NCI-H2227 treated with DMSO at 0.1 percent for 48 hours (cell line): ENCODE results near the gene BCKDHB.
"Not testable (repeated sequence)": the region's sequence is repeated elsewhere in the genome, so short reads cannot be mapped to it uniquely, and the experiment has no call there.

Source experiments
- DNase-seq: peaks from one replicate; lab custom pipeline; 2025; lab: John Stamatoyannopoulos, UW

The BCKDHB gene

GRCh38 chr6:80209430-80209829, 103.0 kb downstream of the BCKDHB start:
- DNase-seq, result no peak

GRCh38 chr6:80210618-80211017, 104.1 kb downstream of the BCKDHB start:
- DNase-seq, result no peak

GRCh38 chr6:80211286-80211685, 104.8 kb downstream of the BCKDHB start:
- DNase-seq, result no peak

- not testable (repeated sequence) for DNase-seq
Measured at GRCh38 chr6:80211890-80212289, 105.4 kb downstream of the BCKDHB start.

GRCh38 chr6:80214436-80215022, 108.1 kb downstream of the BCKDHB start:
- peak; percentile 22 for DNase-seq

GRCh38 chr6:80215063-80215462, 108.6 kb downstream of the BCKDHB start:
- DNase-seq, result no peak

- DNase-seq, result no peak
Measured at GRCh38 chr6:80217794-80218193, 111.3 kb downstream of the BCKDHB start.

- DNase-seq, result no peak
Measured at GRCh38 chr6:80223743-80224212, 117.3 kb downstream of the BCKDHB start.

- no peak for DNase-seq
Measured at GRCh38 chr6:80226151-80226550, 119.7 kb downstream of the BCKDHB start.

- DNase-seq, result no peak
Measured at GRCh38 chr6:80226699-80227098, 120.2 kb downstream of the BCKDHB start.

GRCh38 chr6:80227545-80228105, 121.2 kb downstream of the BCKDHB start:
- no peak for DNase-seq

- no peak for DNase-seq
Measured at GRCh38 chr6:80233262-80233661, 126.8 kb downstream of the BCKDHB start.

GRCh38 chr6:80233958-80234357, 127.5 kb downstream of the BCKDHB start:
- no peak for DNase-seq

GRCh38 chr6:80234401-80234800, 127.9 kb downstream of the BCKDHB start:
- no peak for DNase-seq

- DNase-seq, result no peak
Measured at GRCh38 chr6:80234908-80235307, 128.4 kb downstream of the BCKDHB start.

GRCh38 chr6:80235647-80236046, 129.2 kb downstream of the BCKDHB start:
- DNase-seq, result no peak

GRCh38 chr6:80238754-80239153, 132.3 kb downstream of the BCKDHB start:
- not testable (repeated sequence) for DNase-seq

- DNase-seq, result no peak
Measured at GRCh38 chr6:80245043-80245442, 138.6 kb downstream of the BCKDHB start.

- DNase-seq, result no peak
Measured at GRCh38 chr6:80249897-80250296, 143.4 kb downstream of the BCKDHB start.

- DNase-seq, result no peak
Measured at GRCh38 chr6:80250391-80250997, 144.0 kb downstream of the BCKDHB start.

GRCh38 chr6:80251321-80251720, 144.8 kb downstream of the BCKDHB start:
- DNase-seq, result no peak

GRCh38 chr6:80254716-80255115, 148.2 kb downstream of the BCKDHB start:
- no peak for DNase-seq

- no peak for DNase-seq
Measured at GRCh38 chr6:80256691-80257090, 150.2 kb downstream of the BCKDHB start.

- DNase-seq, result no peak
Measured at GRCh38 chr6:80259118-80259517, 152.6 kb downstream of the BCKDHB start.
